Adipocyte (in vitro differentiated cells): ENCODE data around the gene ACHE.
A peak's percentile ranks its signal among the peaks of the same experiment; 100 is the strongest.

Source experiments
- DNase-seq: peaks from one replicate; pipeline ENCODE4 v3.0.0-alpha.2; 2015; ENCODE audit warnings: low read depth
- H3K27me3 ChIP-seq: replicated peaks from 2 replicates; pipeline ENCODE4 v1.7.0; 2013; ENCODE audit warnings: mild to moderate bottlenecking, low read length, moderate library complexity; ENCODE audit not compliant: control insufficient read depth, insufficient read depth
- H3K36me3 ChIP-seq: 2 replicates; pipeline ENCODE4 v1.7.0; 2013; ENCODE audit warnings: low read length, mild to moderate bottlenecking, moderate library complexity; ENCODE audit not compliant: control insufficient read depth, insufficient read depth, severe bottlenecking
- H3K4me1 ChIP-seq: 2 replicates; pipeline ENCODE4 v1.7.0; 2013; ENCODE audit warnings: mild to moderate bottlenecking, low read length, moderate library complexity; ENCODE audit not compliant: control insufficient read depth, insufficient read depth
- H3K4me3 ChIP-seq: 2 replicates; pipeline ENCODE4 v1.7.0; 2013; ENCODE audit warnings: mild to moderate bottlenecking, low read length, moderate library complexity
- H3K9ac ChIP-seq: 2 replicates; pipeline ENCODE4 v1.7.0; 2013; ENCODE audit warnings: mild to moderate bottlenecking, low read length, moderate library complexity
- H3K9me3 ChIP-seq: 2 replicates; pipeline ENCODE4 v1.7.0; 2013; ENCODE audit warnings: mild to moderate bottlenecking, low read length, moderate library complexity; ENCODE audit not compliant: control insufficient read depth

Gene ACHE

GRCh38 chr7:100895956-100896731 lies 456 bp upstream of the ACHE start:
- Histone ChIP-seq H3K9ac (peak overlapping the region; percentile 5), H3K27me3 (peaks cover 28% of the 10 kb centered on the region), H3K4me3 (peak overlapping the region; percentile 61), H3K36me3 (peaks cover 5% of the 10 kb centered on the region), H3K4me1 (peaks cover 14% of the 10 kb centered on the region), H3K9me3 (no peaks in the 10 kb centered on the region)
- peak; percentile 50 for DNase-seq

GRCh38 chr7:100894860-100895700 lies 608 bp downstream of the ACHE start:
- peak overlapping the region; percentile 91 for H3K9ac ChIP-seq
- no peaks in the 10 kb centered on the region for H3K9me3 ChIP-seq
- H3K36me3 ChIP-seq: peaks cover 5% of the 10 kb centered on the region
- H3K4me1 ChIP-seq: peaks cover 22% of the 10 kb centered on the region
- peak overlapping the region; percentile 81 for H3K4me3 ChIP-seq
- H3K27me3 ChIP-seq: peaks cover 18% of the 10 kb centered on the region
- peak; percentile 78 for DNase-seq

- DNase-seq: no peak
- H3K4me3 ChIP-seq: peak overlapping the region; percentile 81
- peaks cover 24% of the 10 kb centered on the region for H3K4me1 ChIP-seq
- H3K27me3 ChIP-seq: peaks cover 15% of the 10 kb centered on the region
- H3K9me3 ChIP-seq: no peaks in the 10 kb centered on the region
- peaks cover 5% of the 10 kb centered on the region for H3K36me3 ChIP-seq
- peak overlapping the region; percentile 91 for H3K9ac ChIP-seq
Observed at GRCh38 chr7:100893910-100894721, 1.6 kb downstream of the ACHE start.

GRCh38 chr7:100893318-100893895 lies 2.3 kb downstream of the ACHE start:
- Histone ChIP-seq H3K4me1 (peaks cover 31% of the 10 kb centered on the region), H3K9me3 (no peaks in the 10 kb centered on the region), H3K9ac (peak overlapping the region; percentile 91), H3K4me3 (peak overlapping the region; percentile 81), H3K36me3 (peaks cover 9% of the 10 kb centered on the region), H3K27me3 (peaks cover 15% of the 10 kb centered on the region)
- DNase-seq: no peak

GRCh38 chr7:100892364-100893317 lies 3.0 kb downstream of the ACHE start:
- DNase-seq: no peak
- Histone ChIP-seq H3K4me1 (peaks cover 39% of the 10 kb centered on the region), H3K9me3 (no peaks in the 10 kb centered on the region), H3K9ac (peak overlapping the region; percentile 91), H3K36me3 (peaks cover 17% of the 10 kb centered on the region), H3K27me3 (peaks cover 10% of the 10 kb centered on the region), H3K4me3 (peak overlapping the region; percentile 81)

GRCh38 chr7:100891568-100892247 lies 4.0 kb downstream of the ACHE start:
- Histone ChIP-seq H3K36me3 (peaks cover 26% of the 10 kb centered on the region), H3K4me1 (peaks cover 39% of the 10 kb centered on the region), H3K9ac (peak overlapping the region; percentile 91), H3K27me3 (peaks cover 6% of the 10 kb centered on the region), H3K4me3 (peak overlapping the region; percentile 81), H3K9me3 (no peaks in the 10 kb centered on the region)
- no peak for DNase-seq

- Histone ChIP-seq H3K27me3 (peaks cover under 1% of the 10 kb centered on the region), H3K4me3 (peak overlapping the region; percentile 81), H3K9ac (peak overlapping the region; percentile 91), H3K36me3 (peaks cover 34% of the 10 kb centered on the region), H3K4me1 (peaks cover 39% of the 10 kb centered on the region), H3K9me3 (no peaks in the 10 kb centered on the region)
- DNase-seq: peak; percentile 18
Observed at GRCh38 chr7:100890653-100891567, 4.8 kb downstream of the ACHE start.

- peak within 1 kb of the TSS; percentile 96 for H3K9ac ChIP-seq
- peaks cover 50% of the 10 kb centered on the region for H3K36me3 ChIP-seq
- no peak for DNase-seq
- H3K9me3 ChIP-seq: no peaks in the 10 kb centered on the region
- peak within 1 kb of the TSS; percentile 83 for H3K4me3 ChIP-seq
- peaks cover 39% of the 10 kb centered on the region for H3K4me1 ChIP-seq
- no peaks in the 10 kb centered on the region for H3K27me3 ChIP-seq
Observed at GRCh38 chr7:100888988-100889750, 6.5 kb downstream of the ACHE start, which contains the start of gene UFSP1. Gene UFSP1 (minus strand): TSS chr7:100889715. CDS start chr7:100889271, 444 bp downstream.
